Heart right ventricle (tissue), 16 donors: ENCODE results near the gene ITM2C. TPM values are rescaled to one million over a fixed set of nuclear protein-coding genes. Genes with fewer than 3 reads are reported as not detected.

Experiments used
- ATAC-seq, 8 donors: fragments of 200-7000 bp; cut with Tn5 transposase; one replicate each; pipeline ENCODE4 v1.9.1; 2020; ENCODE audit warnings: mild to moderate bottlenecking in 8 of 8, moderate library complexity in 8 of 8, moderate number of reproducible peaks in 1 of 8
- DNase-seq, 2 donors: peaks; one replicate each; pipeline ENCODE4 v3.0.0-alpha.2; 2020
- H3K27ac ChIP-seq, 10 donors: fragments of 200-600 bp; sonication (generic) in 2 of 10; one replicate each; pipeline versions ENCODE4 v1.5.0 to v1.8.0; 2020 to 2022; ENCODE audit warnings: mild to moderate bottlenecking in 3 of 10
- H3K27me3 ChIP-seq, 7 donors: fragments of 200-600 bp; one replicate each; pipeline ENCODE4 v1.8.0; 2021 to 2022; ENCODE audit warnings: mild to moderate bottlenecking in 2 of 7
- H3K36me3 ChIP-seq, 9 donors: fragments of 200-600 bp; sonication (generic) in 1 of 9; one replicate each; pipeline versions ENCODE4 v1.5.0 to v1.8.0; 2020 to 2022; ENCODE audit warnings: mild to moderate bottlenecking in 2 of 9
- H3K4me1 ChIP-seq, 9 donors: fragments of 200-600 bp; sonication (generic) in 1 of 9; one replicate each; pipeline versions ENCODE4 v1.5.0 to v1.8.0; 2020 to 2022; ENCODE audit warnings: mild to moderate bottlenecking in 4 of 9
- H3K4me3 ChIP-seq, 10 donors: fragments of 200-600 bp; sonication (generic) in 2 of 10; one replicate each; pipeline versions ENCODE4 v1.5.0 to v1.8.0; 2020 to 2022; ENCODE audit warnings: mild to moderate bottlenecking in 7 of 10, moderate library complexity in 2 of 10
- H3K9me3 ChIP-seq, 11 donors: fragments of 200-600 bp in 10 of 11; sonication (generic) in 2 of 11; one replicate each; pipeline versions ENCODE4 v1.5.0 to v1.8.0; 2013 to 2022; ENCODE audit warnings: mild to moderate bottlenecking in 2 of 11, control low read depth in 1 of 11, moderate library complexity in 1 of 11
- CTCF ChIP-seq, 9 donors: fragments of 200-600 bp; sonication (generic) in 2 of 9; IDR thresholded peaks; one replicate each; pipeline versions ENCODE4 v1.5.0 to v1.8.0; 2021 to 2022; ENCODE audit warnings: antibody characterized with exemption in 9 of 9, mild to moderate bottlenecking in 5 of 9, moderate library complexity in 1 of 9
- WGBS, 2 donors: extraction: QIAGEN DNeasy Blood & Tissue Kit; methylation state at CpG; one replicate each; pipeline ENCODE4 v1.1.7; 2013; ENCODE audit warnings: inconsistent platforms in 1 of 2; 5-methylcytosine and 5-hydroxymethylcytosine counted together
- intact Hi-C, 10 donors: fragments of 100-400 bp; cut with DNase I; formaldehyde crosslinking; loops; one replicate each; pipeline versions ENCODE4 v1.11.1 to v1.14.2; 2022
- polyA plus RNA-seq, 2 donors: library from polyadenylated mRNA; stranded (reverse); fragments of 200-250 nt; gene quantifications; one replicate each; pipeline ENCODE4 v1.2.3, GENCODE V29; 2013
- total RNA-seq, 10 donors: library from RNA; stranded (reverse); fragmentation: NEBNext Ultra II Directional in 3 of 10; extraction: Animal tissue kit (Norgen Biotek cat#: 25700) in 3 of 10; gene quantifications; one replicate each; pipeline versions ENCODE4 v1.2.1 to v1.2.4, GENCODE V29; 2021 to 2023
- donor health status: Arrhythmogenic right ventricular cardiomyopathy.
- donor health status: ischemic (EF 13 %, LVEDD 7.1; RV severe dilation, severe dysfunction).
- donor health status: healthy with polysubstance abuse.
- donor health status: DM: no; HTN: yes; CAD: no.
- donor health status: DM: no; HTN: no; CAD: no.
- donor health status: ischemic (EF 25% LVEDD 6.9; RV normal size, moderate dysfunction).
- donor health status: ischemic (EF 25% LVEDD 5.7; RV mildly dilated, moderate dysfunction).
- donor health status: healthy.
- donor health status: DM: yes; HTN: yes; CAD: no.
- donor health status: Ischemic cardiomyopathy.
- donor health status: ischemic (EF 35%, LVEDD 5.7; RV mildly dilated, moderate dysfunction).
- donor health status: nonischemic (EF 11% LVEDD 7.7; RV severe dilation, severe dysfunction).
- donor health status: DM: yes; HTN: yes; CAD: no.
- donor health status: PGD.
- donor health status: ischemic (EF 29% LVEDD 5.4; RV normal size, mild dysfunction).
- donor health status: nonischemic (EF 23%, LVEDD 6.1; RV moderate dilation, normal function).

ITM2C gene
- total and polyA plus RNA-seq, 12 donors = 12.1 to 32.7 (median 22.2) TPM

- peaks cover 0 to 20% (median 3%) of the 10 kb centered on the region in 7 donors for H3K27me3 ChIP-seq
- H3K36me3 ChIP-seq = no peaks in the 10 kb centered on the region
- WGBS, 2 donors = 78 to 81% methylated on average over 9 of the region's 9 CpGs
- DNase-seq = no peak
- no peak for ATAC-seq
- no peak for TF ChIP-seq CTCF (IDR thresholded peaks at IDR 0.05)
- H3K9me3 ChIP-seq = no peaks in the 10 kb centered on the region
- H3K4me3 ChIP-seq = no peak overlapping the region
- H3K4me1 ChIP-seq = peaks cover 0 to 11% (median 0%) of the 10 kb centered on the region in 9 donors
- no peak overlapping the region for H3K27ac ChIP-seq
- intact Hi-C loops = no loop called here
These were observed 60.7 kb downstream of the ITM2C start for GRCh38 chr2:230925443-230925878.

DNA sequence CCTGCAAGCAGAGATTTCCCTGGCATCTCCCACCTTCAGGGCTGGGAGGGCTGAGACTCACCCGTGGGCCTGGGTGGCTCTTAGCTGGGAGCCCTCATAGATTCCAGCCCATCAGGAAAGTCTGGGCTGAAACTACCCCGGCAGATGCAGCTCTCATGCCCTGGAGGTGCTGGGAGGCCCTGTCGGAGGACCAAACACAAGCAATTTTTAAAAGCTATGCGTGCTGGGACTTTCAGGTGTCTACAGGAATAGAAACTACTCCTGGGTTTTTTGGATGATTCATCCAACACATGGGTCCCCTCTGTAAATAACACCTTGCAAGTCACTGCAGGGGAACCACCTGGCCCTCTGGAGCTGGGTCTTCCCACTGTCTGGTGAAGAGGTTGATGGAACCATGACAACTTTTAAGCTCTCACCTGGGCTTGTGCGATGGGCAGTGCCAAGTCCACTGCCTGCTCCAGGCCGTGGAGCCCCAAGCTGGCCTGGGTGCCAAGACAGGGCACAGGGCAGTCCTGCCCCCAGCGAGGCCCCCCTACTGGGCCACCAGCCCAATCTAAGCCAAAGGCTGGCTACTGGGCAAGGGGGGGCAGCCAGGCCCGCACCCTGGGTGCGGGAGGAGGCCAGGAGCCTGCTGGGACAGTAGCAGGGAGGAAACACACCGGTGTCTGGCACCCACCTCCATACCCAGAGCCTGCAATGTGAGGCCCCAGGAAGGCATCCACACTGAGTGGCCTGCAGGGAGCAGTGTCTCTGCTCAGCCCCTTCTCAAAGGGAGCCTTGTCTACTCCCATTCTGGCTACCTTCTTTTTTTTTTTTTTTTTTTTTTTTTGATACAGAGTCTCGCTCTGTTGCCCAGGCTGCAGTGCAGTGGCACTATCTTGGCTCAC lies 61.4 kb downstream of the ITM2C start:
- H3K27ac ChIP-seq = no peak overlapping the region
- H3K4me3 ChIP-seq = no peak overlapping the region
- H3K4me1 ChIP-seq = peaks cover 0 to 11% (median 0%) of the 10 kb centered on the region in 9 donors
- 93 to 94% methylated on average over 11 of the region's 11 CpGs for WGBS, 2 donors
- H3K36me3 ChIP-seq = no peaks in the 10 kb centered on the region
- no peak for DNase-seq
- TF ChIP-seq CTCF (IDR thresholded peaks at IDR 0.05) = no peak
- H3K27me3 ChIP-seq = peaks cover 0 to 18% (median 3%) of the 10 kb centered on the region in 7 donors
- H3K9me3 ChIP-seq = no peaks in the 10 kb centered on the region
- intact Hi-C loops = no loop called here
- no peak for ATAC-seq

DNA sequence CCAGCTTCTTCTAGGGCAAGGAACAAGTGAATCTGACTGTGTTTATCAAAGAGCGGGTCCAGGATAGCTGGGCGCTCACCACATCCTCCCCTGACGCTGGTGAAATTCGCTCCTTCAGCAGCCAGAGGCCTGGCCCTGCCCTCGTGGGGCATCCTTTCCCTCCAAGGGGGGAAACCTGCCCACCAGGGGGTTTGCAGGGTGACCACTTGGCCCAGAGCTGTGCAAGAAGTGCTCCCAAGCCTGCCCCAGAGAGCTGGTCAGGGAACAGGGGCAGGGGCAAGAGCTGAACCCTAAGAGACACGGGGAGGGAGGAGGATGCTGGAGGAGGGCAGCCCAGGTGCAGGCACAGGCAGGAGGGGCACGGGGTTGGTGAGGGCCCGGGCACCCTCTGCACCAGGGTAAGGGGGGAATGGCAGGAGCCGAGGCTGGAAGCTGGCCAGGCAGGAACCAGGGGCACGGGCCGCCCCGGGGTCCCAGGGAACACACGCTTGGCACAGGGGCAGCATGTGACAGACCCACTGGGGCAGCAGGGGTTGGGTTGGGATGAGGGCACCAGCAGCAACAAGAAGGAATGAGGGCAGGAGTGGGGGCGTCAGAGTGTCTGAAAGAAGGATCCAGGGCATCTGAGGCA lies 63.1 kb downstream of the ITM2C start:
- no peak for TF ChIP-seq CTCF (IDR thresholded peaks at IDR 0.05)
- Histone ChIP-seq H3K9me3 (no peaks in the 10 kb centered on the region), H3K4me3 (no peak overlapping the region), H3K4me1 (peaks cover 4 to 22% (median 9%) of the 10 kb centered on the region in 9 donors), H3K27me3 (peaks cover 0 to 15% (median 3%) of the 10 kb centered on the region in 7 donors), H3K36me3 (no peaks in the 10 kb centered on the region), H3K27ac (no peak overlapping the region)
- WGBS, 2 donors = 82 to 86% methylated on average over 14 of the region's 14 CpGs
- intact Hi-C loops = no loop called here
- ATAC-seq (no peak), DNase-seq (no peak)

Other genes starting within 250 kb of the ITM2C start
- 10 to 100 TPM; 72.6 to 99.7 (median 91.1) TPM for gene CAB39, start 152.1 kb upstream of the ITM2C start, total RNA-seq
- gene CAB39, start 152.1 kb upstream of the ITM2C start, polyA plus RNA-seq = 10 to 100 TPM; 17.3 to 26.2 TPM
- gene GPR55, start 60.3 kb downstream of the ITM2C start, total RNA-seq = under 1 TPM in 1 of 10 donors, not detected in 9; 0.42 TPM
- under 1 TPM in 1 of 2 donors, not detected in 1; 0.01 TPM for gene GPR55, start 60.3 kb downstream of the ITM2C start, polyA plus RNA-seq
- gene SPATA3, start 131.2 kb downstream of the ITM2C start, total RNA-seq = not detected
- gene SPATA3, start 131.2 kb downstream of the ITM2C start, polyA plus RNA-seq = not detected
- gene C2orf72, start 172.6 kb downstream of the ITM2C start, total RNA-seq = under 1 TPM in 3 of 10 donors, not detected in 7; 0.06 to 0.09 (median 0.07) TPM
- not detected for gene C2orf72, start 172.6 kb downstream of the ITM2C start, polyA plus RNA-seq
- 100 to 1,000 TPM in 4 of 10 donors, 10 to 100 TPM in 6; 88.4 to 113 (median 95.1) TPM for gene PSMD1, start 191.9 kb downstream of the ITM2C start, total RNA-seq
- gene PSMD1, start 191.9 kb downstream of the ITM2C start, polyA plus RNA-seq = 10 to 100 TPM; 39.8 to 50.7 TPM